ENCODE data around the gene ANKRD33. TPM values are rescaled to one million over a fixed set of nuclear protein-coding genes. Genes with fewer than 3 reads are reported as not detected.

Gene ANKRD33
- total RNA-seq, 6 donors from 2014 or later = not detected

GRCh38 chr12:51871918-51872688, 15.8 kb upstream of the ANKRD33 start:
- DNase-seq = no peak

GRCh38 chr12:51872689-51872981, 15.3 kb upstream of the ANKRD33 start:
- H3K4me3 ChIP-seq = no peak overlapping the region
- TF ChIP-seq POLR2A (IDR thresholded peaks at IDR 0.05) = no peak
- no peak for TF ChIP-seq CTCF (IDR thresholded peaks at IDR 0.05)
- no peak for TF ChIP-seq EP300 (IDR thresholded peaks at IDR 0.05)
- TF ChIP-seq POLR2AphosphoS5 (IDR thresholded peaks at IDR 0.05) = no peak
- peaks cover 15 to 23% (median 18%) of the 10 kb centered on the region in 4 donors for H3K4me1 ChIP-seq
- 85 to 95% methylated on average over 3 of the region's 3 CpGs for WGBS, 2 donors
- ATAC-seq (ENCODE audit: low FRiP score in 2 of 2) (no peak), DNase-seq (no peak)
- H3K27me3 ChIP-seq = peaks cover 0 to 12% (median 5%) of the 10 kb centered on the region in 4 donors
- no peaks in the 10 kb centered on the region for H3K36me3 ChIP-seq
- H3K27ac ChIP-seq = no peak overlapping the region
- H3K9me3 ChIP-seq = no peaks in the 10 kb centered on the region

More at GRCh38 chr12:51871918-51872688, 15.8 kb upstream of the ANKRD33 start:
- ATAC-seq (ENCODE audit: low FRiP score in 2 of 2) = no peak
- Histone ChIP-seq H3K27ac (no peak overlapping the region), H3K9me3 (no peaks in the 10 kb centered on the region), H3K4me1 (peaks cover 15 to 23% (median 18%) of the 10 kb centered on the region in 4 donors), H3K4me3 (no peak overlapping the region), H3K36me3 (no peaks in the 10 kb centered on the region), H3K27me3 (peaks cover 0 to 12% (median 5%) of the 10 kb centered on the region in 4 donors)
- TF ChIP-seq CTCF (IDR thresholded peaks at IDR 0.05) = no peak
- no peak for TF ChIP-seq POLR2AphosphoS5 (IDR thresholded peaks at IDR 0.05)
- no peak for TF ChIP-seq POLR2A (IDR thresholded peaks at IDR 0.05)
- TF ChIP-seq EP300 (IDR thresholded peaks at IDR 0.05) = no peak
- WGBS, 2 donors = 78 to 87% methylated on average over 13 to 17 of the region's 17 CpGs

GRCh38 chr12:51873251-51873994, 14.5 kb upstream of the ANKRD33 start:
- H3K27ac ChIP-seq = no peak overlapping the region
- H3K4me1 ChIP-seq = peaks cover 14 to 23% (median 17%) of the 10 kb centered on the region in 4 donors
- TF ChIP-seq POLR2A (IDR thresholded peaks at IDR 0.05) = no peak
- DNase-seq = no peak
- 62 to 84% methylated on average over 4 to 8 of the region's 8 CpGs for WGBS, 2 donors
- H3K4me3 ChIP-seq = no peak overlapping the region
- no peaks in the 10 kb centered on the region for H3K36me3 ChIP-seq
- H3K27me3 ChIP-seq = peaks cover 0 to 11% (median 5%) of the 10 kb centered on the region in 4 donors
- ATAC-seq (ENCODE audit: low FRiP score in 2 of 2) = no peak
- no peaks in the 10 kb centered on the region for H3K9me3 ChIP-seq

GRCh38 chr12:51874000-51874399, 13.9 kb upstream of the ANKRD33 start:
- H3K9me3 ChIP-seq = no peaks in the 10 kb centered on the region
- peaks cover 8 to 19% (median 12%) of the 10 kb centered on the region in 4 donors for H3K4me1 ChIP-seq
- DNase-seq = no peak
- no peaks in the 10 kb centered on the region for H3K36me3 ChIP-seq
- no peak overlapping the region for H3K27ac ChIP-seq
- no peak overlapping the region for H3K4me3 ChIP-seq
- 28 to 38% methylated on average over 8 of the region's 8 CpGs for WGBS, 2 donors
- H3K27me3 ChIP-seq = peaks cover 0 to 7% (median 2%) of the 10 kb centered on the region in 4 donors
- TF ChIP-seq EP300 (IDR thresholded peaks at IDR 0.05) = no peak
- no peak for TF ChIP-seq POLR2A (IDR thresholded peaks at IDR 0.05)
- no peak for TF ChIP-seq POLR2AphosphoS5 (IDR thresholded peaks at IDR 0.05)
- no peak for TF ChIP-seq CTCF (IDR thresholded peaks at IDR 0.05)
- ATAC-seq (ENCODE audit: low FRiP score in 2 of 2) = no peak

- 89 to 94% methylated on average over 4 of the region's 4 CpGs for WGBS, 2 donors
- Histone ChIP-seq H3K27me3 (peaks cover 0 to 2% (median 0%) of the 10 kb centered on the region in 4 donors), H3K9me3 (no peaks in the 10 kb centered on the region), H3K36me3 (no peaks in the 10 kb centered on the region), H3K4me3 (no peak overlapping the region), H3K4me1 (peaks cover 3 to 14% (median 7%) of the 10 kb centered on the region in 4 donors), H3K27ac (no peak overlapping the region)
- DNase-seq (no peak), ATAC-seq (ENCODE audit: low FRiP score in 2 of 2) (no peak)
- TF ChIP-seq POLR2AphosphoS5 (IDR thresholded peaks at IDR 0.05) (no peak), CTCF (IDR thresholded peaks at IDR 0.05) (no peak), EP300 (IDR thresholded peaks at IDR 0.05) (no peak), POLR2A (IDR thresholded peaks at IDR 0.05) (no peak)
These were observed 13.4 kb upstream of the ANKRD33 start for GRCh38 chr12:51874486-51874885.
